Activated CD4-positive, alpha-beta T cell treated with anti-CD3 and anti-CD28 coated beads, Interleukin-2, amount 50 U/mL, for 4 hours (primary cell): ENCODE data around the gene IWS1.
"Not testable (repeated sequence)": the region's sequence is repeated elsewhere in the genome, so short reads cannot be mapped to it uniquely, and the experiment has no call there.

Experiments
- DNase-seq, 2 experiments: peaks; one replicate each; pipeline ENCODE4 v3.0.0-alpha.2; 2020

IWS1 gene

GRCh38 chr2:127526132-127527000 lies at the start of gene IWS1:
Gene IWS1 (minus strand): TSS chr2:127526489. CDS start chr2:127526208, 281 bp downstream.
- peak; percentile 86 to 88 for DNase-seq

- DNase-seq, result no peak
These were observed 49.7 kb upstream of the IWS1 start for GRCh38 chr2:127575941-127576432.

- no peak for DNase-seq
These were observed 49.0 kb upstream of the IWS1 start for GRCh38 chr2:127575185-127575765.

- no peak for DNase-seq
These were observed 48.4 kb upstream of the IWS1 start for GRCh38 chr2:127574656-127575055.

GRCh38 chr2:127573771-127574170 lies 47.5 kb upstream of the IWS1 start:
- DNase-seq, result no peak

GRCh38 chr2:127573298-127573697 lies 47.0 kb upstream of the IWS1 start:
- DNase-seq, result no peak

- DNase-seq, result no peak
These were observed 46.6 kb upstream of the IWS1 start for GRCh38 chr2:127572841-127573240.

GRCh38 chr2:127572352-127572751 lies 46.1 kb upstream of the IWS1 start:
- not testable (repeated sequence) for DNase-seq

GRCh38 chr2:127570282-127571250 lies 44.3 kb upstream of the IWS1 start:
- no peak for DNase-seq

- DNase-seq, result no peak
These were observed 43.4 kb upstream of the IWS1 start for GRCh38 chr2:127569666-127570065.

GRCh38 chr2:127568128-127568527 lies 41.8 kb upstream of the IWS1 start:
- DNase-seq, result no peak

- no peak for DNase-seq
These were observed 41.1 kb upstream of the IWS1 start for GRCh38 chr2:127567351-127567854.

- no peak for DNase-seq
These were observed 40.3 kb upstream of the IWS1 start for GRCh38 chr2:127566576-127566975.

GRCh38 chr2:127566139-127566417 lies 39.8 kb upstream of the IWS1 start:
- DNase-seq, result no peak

GRCh38 chr2:127565261-127566138 lies 39.2 kb upstream of the IWS1 start:
- no peak for DNase-seq

- DNase-seq, result no peak
These were observed 38.4 kb upstream of the IWS1 start for GRCh38 chr2:127564429-127565260.

- DNase-seq, result no peak
These were observed 37.5 kb upstream of the IWS1 start for GRCh38 chr2:127563458-127564428.

- DNase-seq, result no peak
These were observed 36.6 kb upstream of the IWS1 start for GRCh38 chr2:127562936-127563335.

GRCh38 chr2:127561371-127561770 lies 35.1 kb upstream of the IWS1 start:
- DNase-seq, result no peak

- no peak for DNase-seq
These were observed 34.6 kb upstream of the IWS1 start for GRCh38 chr2:127560931-127561280.
